ENCODE measurements around the gene SCGB1D2.

DNA sequence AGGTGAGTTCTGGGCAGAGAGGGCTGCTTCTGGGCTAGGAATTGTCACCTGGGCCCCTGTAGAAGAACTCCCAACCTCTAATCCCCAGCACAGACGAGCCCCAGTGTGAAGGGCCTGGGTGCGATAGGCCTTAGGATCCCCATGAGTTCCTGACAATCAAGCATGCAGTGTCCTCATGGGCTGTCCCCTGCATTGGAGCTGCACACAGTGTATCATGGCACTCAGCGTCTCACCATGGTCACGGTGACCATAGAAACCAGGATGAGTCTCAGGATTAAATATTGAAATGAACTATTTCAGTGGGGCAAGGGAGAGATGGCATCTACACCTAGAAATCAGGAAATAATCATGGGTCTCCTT is 33.3 kb upstream of the SCGB1D2 start:
- no peak for TF ChIP-seq EGR1 (IDR thresholded peaks at IDR 0.05; ENCODE audit: borderline replicate concordance in 1 of 2, low read depth in 2 of 2, low read length in 2 of 2)
- TF ChIP-seq EP300 (IDR thresholded peaks at IDR 0.05; ENCODE audit: borderline replicate concordance in 1 of 2, control insufficient read depth in 1 of 2, low read depth in 2 of 2, low read length in 2 of 2): no peak
- TF ChIP-seq, protein P1, sequence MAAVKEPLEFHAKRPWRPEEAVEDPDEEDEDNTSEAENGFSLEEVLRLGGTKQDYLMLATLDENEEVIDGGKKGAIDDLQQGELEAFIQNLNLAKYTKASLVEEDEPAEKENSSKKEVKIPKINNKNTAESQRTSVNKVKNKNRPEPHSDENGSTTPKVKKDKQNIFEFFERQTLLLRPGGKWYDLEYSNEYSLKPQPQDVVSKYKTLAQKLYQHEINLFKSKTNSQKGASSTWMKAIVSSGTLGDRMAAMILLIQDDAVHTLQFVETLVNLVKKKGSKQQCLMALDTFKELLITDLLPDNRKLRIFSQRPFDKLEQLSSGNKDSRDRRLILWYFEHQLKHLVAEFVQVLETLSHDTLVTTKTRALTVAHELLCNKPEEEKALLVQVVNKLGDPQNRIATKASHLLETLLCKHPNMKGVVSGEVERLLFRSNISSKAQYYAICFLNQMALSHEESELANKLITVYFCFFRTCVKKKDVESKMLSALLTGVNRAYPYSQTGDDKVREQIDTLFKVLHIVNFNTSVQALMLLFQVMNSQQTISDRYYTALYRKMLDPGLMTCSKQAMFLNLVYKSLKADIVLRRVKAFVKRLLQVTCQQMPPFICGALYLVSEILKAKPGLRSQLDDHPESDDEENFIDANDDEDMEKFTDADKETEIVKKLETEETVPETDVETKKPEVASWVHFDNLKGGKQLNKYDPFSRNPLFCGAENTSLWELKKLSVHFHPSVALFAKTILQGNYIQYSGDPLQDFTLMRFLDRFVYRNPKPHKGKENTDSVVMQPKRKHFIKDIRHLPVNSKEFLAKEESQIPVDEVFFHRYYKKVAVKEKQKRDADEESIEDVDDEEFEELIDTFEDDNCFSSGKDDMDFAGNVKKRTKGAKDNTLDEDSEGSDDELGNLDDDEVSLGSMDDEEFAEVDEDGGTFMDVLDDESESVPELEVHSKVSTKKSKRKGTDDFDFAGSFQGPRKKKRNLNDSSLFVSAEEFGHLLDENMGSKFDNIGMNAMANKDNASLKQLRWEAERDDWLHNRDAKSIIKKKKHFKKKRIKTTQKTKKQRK (IDR thresholded peaks at IDR 0.05; ENCODE audit: low read depth, low read length): no peak
- no peak for TF ChIP-seq SIN3A (IDR thresholded peaks at IDR 0.05; ENCODE audit: low read depth, low read length)
- no peak for TF ChIP-seq CHD4 (IDR thresholded peaks at IDR 0.05)
- TF ChIP-seq MXI1 (IDR thresholded peaks at IDR 0.05; ENCODE audit: low read depth, low read length): no peak
- no peak for TF ChIP-seq BCL11A (IDR thresholded peaks at IDR 0.05; ENCODE audit: low read depth, low read length)
- TF ChIP-seq CTCF (IDR thresholded peaks at IDR 0.05 in 2 of 3, conservative IDR thresholded peaks at IDR 0.05 in 1 of 3; ENCODE audit: control insufficient read depth in 2 of 3, extremely low read depth in 1 of 3, insufficient read depth in 1 of 3, low read depth in 3 of 3, low read length in 3 of 3): no peak
- TF ChIP-seq, protein P2, sequence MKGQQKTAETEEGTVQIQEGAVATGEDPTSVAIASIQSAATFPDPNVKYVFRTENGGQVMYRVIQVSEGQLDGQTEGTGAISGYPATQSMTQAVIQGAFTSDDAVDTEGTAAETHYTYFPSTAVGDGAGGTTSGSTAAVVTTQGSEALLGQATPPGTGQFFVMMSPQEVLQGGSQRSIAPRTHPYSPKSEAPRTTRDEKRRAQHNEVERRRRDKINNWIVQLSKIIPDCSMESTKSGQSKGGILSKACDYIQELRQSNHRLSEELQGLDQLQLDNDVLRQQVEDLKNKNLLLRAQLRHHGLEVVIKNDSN (IDR thresholded peaks at IDR 0.05; ENCODE audit: borderline replicate concordance, extremely low read length, insufficient read depth, low read depth, low read length): no peak
- TF ChIP-seq TCF7 (IDR thresholded peaks at IDR 0.05; ENCODE audit: borderline replicate concordance): no peak
- TF ChIP-seq CBX3 (IDR thresholded peaks at IDR 0.05; ENCODE audit: borderline replicate concordance, low read depth): no peak
- no peak for TF ChIP-seq ZNF24 (IDR thresholded peaks at IDR 0.05)
